Measurements from ENCODE around the gene SIM1.
"Not testable (repeated sequence)": the region's sequence is repeated elsewhere in the genome, so short reads cannot be mapped to it uniquely, and the experiment has no call there.

The SIM1 gene

DNA sequence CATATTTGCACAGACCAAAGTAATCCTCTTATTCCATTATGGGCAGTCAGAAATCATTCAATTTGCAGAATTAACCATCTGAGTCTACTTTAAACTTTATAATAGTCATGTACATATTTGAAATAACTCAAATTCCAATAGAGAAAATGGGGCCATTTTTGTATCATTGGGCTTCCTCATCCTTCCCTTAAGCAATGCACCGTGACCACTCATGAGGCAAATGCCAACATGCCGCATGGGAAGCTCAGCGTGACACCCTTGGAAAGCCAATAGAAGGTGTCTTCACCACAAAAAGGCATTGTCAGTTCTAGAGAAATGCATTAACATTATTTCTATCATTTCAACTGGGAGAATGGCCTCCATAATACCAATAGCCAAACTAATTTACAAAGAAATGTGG, 38.5 kb downstream of the SIM1 start:
- no peak for DNase-seq (ENCODE audit: low spot score)

DNA sequence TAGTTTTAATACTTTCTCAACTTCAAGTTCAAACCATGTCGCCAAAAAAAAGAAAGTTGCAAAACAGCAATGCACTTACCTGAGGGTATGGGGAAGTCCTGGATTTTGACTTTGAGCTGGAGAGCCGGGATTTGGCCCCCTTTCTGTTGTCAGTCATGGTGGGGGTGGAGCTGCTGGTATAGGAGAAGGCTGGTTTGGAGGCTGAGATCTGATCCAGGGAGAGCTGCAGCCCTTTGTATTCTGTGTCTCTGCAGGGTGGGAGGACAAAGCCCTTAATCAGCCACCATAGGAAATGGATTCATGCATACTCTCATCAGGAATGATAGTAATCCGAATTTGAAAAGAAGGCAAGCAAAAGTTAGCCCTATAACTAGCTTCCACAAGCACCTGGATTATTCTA, 44.0 kb downstream of the SIM1 start:
- DNase-seq (ENCODE audit: low spot score) = no peak

- no peak for DNase-seq (ENCODE audit: low spot score)
Observed at GRCh38 chr6:100417036-100417435, 47.7 kb downstream of the SIM1 start.

DNA sequence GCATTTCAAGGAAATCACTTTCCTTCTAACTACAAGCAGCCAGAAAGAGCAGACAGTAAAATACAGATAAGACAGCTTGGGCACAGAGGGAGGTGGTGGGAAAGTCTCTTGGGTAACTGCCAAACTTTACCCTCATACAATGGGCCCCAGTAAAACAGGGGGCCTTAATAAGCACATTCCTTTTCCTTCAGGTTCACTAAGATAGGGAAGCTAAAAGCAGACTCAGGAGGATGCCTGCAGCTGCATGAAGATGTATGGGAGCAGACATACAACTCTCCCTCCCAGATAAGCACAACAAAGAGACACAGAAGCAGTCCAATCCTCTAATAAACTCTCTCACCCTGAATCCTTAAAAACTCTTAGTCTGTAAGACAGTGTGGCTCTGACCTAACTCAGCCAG, 49.0 kb downstream of the SIM1 start:
- no peak for DNase-seq (ENCODE audit: low spot score)

- no peak for DNase-seq (ENCODE audit: low spot score)
Observed at GRCh38 chr6:100412872-100413271, 51.8 kb downstream of the SIM1 start.

GRCh38 chr6:100404051-100404450, 60.7 kb downstream of the SIM1 start:
- DNase-seq (ENCODE audit: low spot score) = no peak

DNA sequence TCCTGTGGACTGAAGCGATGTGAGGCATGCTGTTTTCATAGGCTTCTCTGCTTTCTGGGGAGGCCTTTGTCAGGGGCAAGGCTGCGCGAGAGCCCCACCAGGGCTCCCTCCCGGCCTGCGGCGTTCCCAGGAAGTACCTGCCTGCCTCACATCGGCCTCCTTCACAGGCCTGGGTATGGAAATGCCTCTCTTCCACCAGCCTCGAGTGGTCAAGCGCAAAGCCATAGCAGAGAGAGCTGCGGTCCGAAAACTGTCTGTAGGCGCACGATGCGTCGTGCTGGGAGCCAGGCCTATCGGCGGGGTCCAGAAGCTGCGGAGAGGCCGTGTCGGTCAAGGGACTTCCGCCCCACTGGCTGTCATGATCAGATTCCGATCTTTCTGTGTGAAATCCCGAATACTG, 71.2 kb downstream of the SIM1 start:
- no peak for DNase-seq (ENCODE audit: low spot score)

GRCh38 chr6:100392423-100392822, 72.3 kb downstream of the SIM1 start:
- DNase-seq (ENCODE audit: low spot score) = no peak

DNA sequence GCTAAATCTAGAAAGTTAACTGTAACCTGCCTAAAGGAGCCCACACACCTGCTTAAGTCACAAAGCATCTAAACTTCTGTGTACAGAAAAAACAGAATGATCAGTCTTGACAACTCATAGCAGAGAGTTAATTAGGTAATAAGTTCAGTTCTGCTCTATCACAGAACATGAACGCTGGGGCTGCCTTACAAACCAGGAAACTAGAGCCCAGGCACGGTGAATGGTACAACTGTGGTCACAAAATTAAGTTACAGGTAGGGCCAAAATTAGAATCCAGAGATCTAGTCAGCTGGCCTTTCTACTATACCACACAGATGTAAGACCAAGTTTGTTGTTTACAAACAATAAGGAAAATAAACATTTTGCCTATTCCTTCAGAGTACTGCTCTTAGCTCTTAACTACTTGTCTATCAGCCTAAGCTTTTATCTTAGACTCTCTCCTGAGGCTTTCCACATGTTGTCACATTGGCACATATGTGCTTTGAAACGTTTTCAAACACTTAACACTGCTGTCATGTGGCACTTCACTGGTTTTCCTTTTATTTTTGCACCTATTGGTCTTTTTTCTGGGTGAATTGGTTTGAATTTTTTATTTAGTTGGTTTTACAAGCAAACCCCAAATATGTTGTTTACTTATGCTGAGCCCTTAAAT, 75.7 kb downstream of the SIM1 start:
- DNase-seq (ENCODE audit: low spot score) = no peak

- no peak for DNase-seq (ENCODE audit: low spot score)
Observed at GRCh38 chr6:100382767-100383195, 81.9 kb downstream of the SIM1 start.

DNA sequence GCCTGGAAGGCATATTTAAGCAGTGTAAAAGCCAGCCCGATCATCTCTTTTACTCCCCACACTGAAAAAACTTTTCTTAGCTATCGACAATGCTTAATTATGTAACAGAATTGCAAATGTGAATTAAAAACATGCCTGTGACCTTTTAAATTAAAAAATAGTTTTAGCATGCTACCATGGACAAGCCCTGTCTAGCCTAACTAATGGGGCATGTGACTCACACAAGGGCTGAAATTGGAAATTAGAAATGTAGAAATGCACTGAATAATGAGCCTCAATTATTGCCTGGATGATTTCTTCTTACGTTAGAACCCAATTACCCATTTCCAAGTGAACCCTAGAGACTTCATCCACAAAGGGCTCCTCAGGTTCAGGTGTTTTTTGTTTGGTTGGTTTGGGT, 82.7 kb downstream of the SIM1 start:
- no peak for DNase-seq (ENCODE audit: low spot score)

- DNase-seq (ENCODE audit: low spot score) = no peak
Observed at GRCh38 chr6:100381111-100381510, 83.6 kb downstream of the SIM1 start.

GRCh38 chr6:100379386-100379785, 85.3 kb downstream of the SIM1 start:
- no peak for DNase-seq (ENCODE audit: low spot score)

GRCh38 chr6:100378576-100378975, 86.1 kb downstream of the SIM1 start:
- DNase-seq (ENCODE audit: low spot score) = no peak

GRCh38 chr6:100376103-100376502, 88.6 kb downstream of the SIM1 start:
- DNase-seq (ENCODE audit: low spot score) = no peak

DNA sequence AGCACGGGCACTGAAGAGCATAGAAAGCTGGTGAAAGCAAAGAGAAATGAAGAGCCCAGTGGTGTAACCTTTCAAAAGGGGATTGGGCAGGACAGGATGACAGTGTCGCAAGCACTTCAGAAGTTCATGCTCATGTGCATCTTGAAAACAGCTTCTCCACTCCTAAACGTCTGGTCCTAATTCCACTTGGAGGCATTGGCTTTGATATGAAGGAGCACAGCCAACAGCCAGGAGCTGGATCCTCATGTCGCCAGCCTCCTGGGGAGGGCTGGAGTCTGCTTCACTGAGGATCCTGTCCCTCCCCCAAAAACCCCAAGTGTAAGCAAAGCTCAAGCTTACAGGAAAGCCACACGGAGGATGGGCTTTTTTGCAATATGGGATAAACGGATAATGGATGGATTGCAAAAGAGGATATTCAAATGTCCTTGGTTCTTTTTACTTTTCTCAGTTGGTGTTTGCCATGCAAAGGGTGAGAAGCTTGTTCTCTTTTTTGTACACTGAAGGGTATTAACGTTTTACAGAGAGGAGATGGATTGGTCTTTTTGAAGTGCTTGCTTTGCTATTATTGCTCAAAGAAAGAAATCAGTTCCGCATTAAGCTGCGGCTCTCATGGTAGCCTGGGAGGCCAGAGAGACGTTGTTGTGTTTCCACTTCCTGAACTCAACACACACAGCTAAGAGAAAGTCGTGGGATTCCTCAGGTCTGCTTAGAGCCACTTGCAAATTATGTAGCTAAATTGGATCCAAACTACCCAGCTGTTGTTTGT, 92.2 kb downstream of the SIM1 start:
- DNase-seq (ENCODE audit: low spot score) = no peak

DNA sequence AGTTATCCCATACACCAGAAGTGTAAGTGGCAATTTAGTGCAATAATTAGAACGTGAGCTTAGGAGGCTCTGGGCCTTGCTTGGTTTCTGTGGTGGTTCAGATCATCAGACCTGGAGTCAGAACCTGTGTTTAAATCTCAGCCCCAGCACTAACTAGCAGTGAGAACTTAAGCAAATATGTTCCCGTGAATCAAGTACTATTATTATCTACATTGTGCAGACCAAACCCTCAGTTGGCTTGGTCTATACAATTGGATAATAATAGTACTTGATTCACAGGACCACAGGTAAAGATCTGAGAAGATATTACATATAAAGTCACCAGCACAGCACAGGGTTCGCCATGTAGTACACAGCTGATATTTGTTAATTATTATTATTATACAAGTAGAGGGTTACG, 93.1 kb downstream of the SIM1 start:
- DNase-seq (ENCODE audit: low spot score) = no peak

- DNase-seq (ENCODE audit: low spot score) = no peak
Observed at GRCh38 chr6:100370265-100370664, 94.5 kb downstream of the SIM1 start.

DNA sequence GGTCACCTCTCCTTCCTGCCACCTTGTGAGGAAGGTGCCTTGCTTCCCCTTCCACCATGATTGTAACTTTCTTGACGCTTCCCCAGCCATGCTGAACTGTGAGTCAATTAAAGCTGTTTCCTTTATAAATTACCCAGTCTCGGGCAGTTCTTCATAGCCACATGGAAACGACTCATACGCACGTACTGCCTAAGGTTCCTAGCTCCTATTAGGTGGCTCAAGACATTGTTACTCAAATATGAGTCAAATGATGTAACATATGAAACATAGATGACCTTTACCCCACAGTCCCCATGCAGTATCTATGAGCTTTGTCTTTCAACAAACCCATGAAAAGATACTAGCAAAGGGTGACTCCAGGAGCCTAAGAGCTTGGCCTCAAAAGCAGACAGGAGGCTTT, 98.3 kb downstream of the SIM1 start:
- no peak for DNase-seq (ENCODE audit: low spot score)

- no peak for DNase-seq (ENCODE audit: low spot score)
Observed at GRCh38 chr6:100363651-100364050, 101.1 kb downstream of the SIM1 start.

DNA sequence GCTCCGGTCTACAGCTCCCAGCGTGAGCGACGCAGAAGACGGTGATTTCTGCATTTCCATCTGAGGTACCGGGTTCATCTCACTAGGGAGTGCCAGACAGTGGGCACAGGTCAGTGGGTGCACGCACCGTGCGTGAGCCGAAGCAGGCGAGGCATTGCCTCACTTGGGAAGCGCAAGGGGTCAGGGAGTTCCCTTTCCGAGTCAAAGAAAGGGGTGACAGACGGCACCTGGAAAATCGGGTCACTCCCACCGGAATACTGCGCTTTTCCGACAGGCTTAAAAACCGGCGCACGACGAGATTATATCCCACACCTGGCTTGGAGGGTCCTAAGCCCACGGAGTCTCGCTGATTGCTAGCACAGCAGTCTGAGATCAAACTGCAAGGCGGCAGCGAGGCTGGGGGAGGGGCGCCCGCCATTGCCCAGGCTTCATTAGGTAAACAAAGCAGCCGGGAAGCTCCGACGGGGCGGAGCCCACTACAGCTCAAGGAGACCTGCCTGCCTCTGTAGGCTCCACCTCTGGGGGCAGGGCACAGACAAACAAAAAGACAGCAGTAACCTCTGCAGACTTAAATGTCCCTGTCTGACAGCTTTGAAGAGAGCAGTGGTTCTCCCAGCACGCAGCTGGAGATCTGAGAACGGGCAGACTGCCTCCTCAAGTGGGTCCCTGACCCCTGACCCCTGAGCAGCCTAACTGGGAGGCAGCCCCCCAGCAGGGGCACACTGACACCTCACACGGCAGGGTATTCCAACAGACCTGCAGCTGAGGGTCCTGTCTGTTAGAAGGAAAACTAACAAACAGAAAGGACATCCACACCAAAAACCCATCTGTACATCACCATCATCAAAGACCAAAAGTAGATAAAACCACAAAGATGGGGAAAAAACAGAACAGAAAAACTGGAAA, 109.7 kb downstream of the SIM1 start:
- DNase-seq (ENCODE audit: low spot score) = not testable (repeated sequence)

- no peak for DNase-seq (ENCODE audit: low spot score)
Observed at GRCh38 chr6:100353276-100354015, 111.3 kb downstream of the SIM1 start.

Measured in COLO829 (cell line).